ENCODE measurements around the gene GNA14. TPM values are rescaled to one million over a fixed set of nuclear protein-coding genes. Genes with fewer than 3 reads are reported as not detected.

The GNA14 gene
- total and polyA plus RNA-seq, 12 donors: 0.75 to 4.8 (median 1.7) TPM

- DNase-seq: no peak
- H3K36me3 ChIP-seq: no peaks in the 10 kb centered on the region
- peaks cover 0 to 17% (median 4%) of the 10 kb centered on the region in 9 donors for H3K4me1 ChIP-seq
- no peaks in the 10 kb centered on the region for H3K27me3 ChIP-seq
- no peak for TF ChIP-seq CTCF (IDR thresholded peaks at IDR 0.05)
- peaks cover 0 to 2% (median 0%) of the 10 kb centered on the region in 11 donors for H3K9me3 ChIP-seq
- no peak for ATAC-seq
- no peak overlapping the region for H3K27ac ChIP-seq
- intact Hi-C loops (cut with DNase I): loop anchor here in 8 of 10 donors (10.0 kb wide), 5 partner anchors 191 to 671 kb away; partner anchors contain the start of genes GNAQ (in 3 of the 8) and GNA14 (in 2 of the 8)
- H3K4me3 ChIP-seq: peak overlapping the region in 1 of 10 donors; percentile 40
- WGBS, 2 donors: 87 to 89% methylated on average over 14 of the region's 14 CpGs
These were observed 194.1 kb downstream of the GNA14 start for GRCh38 chr9:77453825-77454647.

GRCh38 chr9:77451507-77451906 is 196.6 kb downstream of the GNA14 start:
- Histone ChIP-seq H3K27me3 (no peaks in the 10 kb centered on the region), H3K27ac (no peak overlapping the region), H3K36me3 (no peaks in the 10 kb centered on the region), H3K9me3 (peaks cover 0 to 9% (median 0%) of the 10 kb centered on the region in 11 donors), H3K4me3 (no peak overlapping the region), H3K4me1 (peaks cover 0 to 10% (median 0%) of the 10 kb centered on the region in 9 donors)
- DNase-seq (no peak), ATAC-seq (no peak)
- intact Hi-C loops (cut with DNase I): loop anchor here in 8 of 10 donors (10.0 kb wide), 5 partner anchors 193 to 673 kb away; partner anchors contain the start of genes GNAQ (in 3 of the 8) and GNA14 (in 2 of the 8)
- TF ChIP-seq CTCF (IDR thresholded peaks at IDR 0.05): no peak
- WGBS, 2 donors: 84 to 88% methylated on average over 4 of the region's 4 CpGs

- Histone ChIP-seq H3K4me1 (peaks cover 0 to 6% (median 0%) of the 10 kb centered on the region in 9 donors), H3K27ac (no peak overlapping the region), H3K36me3 (no peaks in the 10 kb centered on the region), H3K4me3 (no peak overlapping the region), H3K27me3 (no peaks in the 10 kb centered on the region), H3K9me3 (peaks cover 0 to 9% (median 0%) of the 10 kb centered on the region in 11 donors)
- DNase-seq: no peak
- intact Hi-C loops (cut with DNase I): loop anchor here in 8 of 10 donors (10.0 kb wide), 5 partner anchors 195 to 675 kb away; partner anchors contain the start of genes GNAQ (in 3 of the 8) and GNA14 (in 2 of the 8)
- peak in 1 of 8 donors; percentile 42 for ATAC-seq
- 94 to 96% methylated on average over 4 of the region's 4 CpGs for WGBS, 2 donors
- no peak for TF ChIP-seq CTCF (IDR thresholded peaks at IDR 0.05)
These were observed 198.0 kb downstream of the GNA14 start for GRCh38 chr9:77450085-77450475.

- ATAC-seq (peak in 6 of 8 donors; percentile 12 to 83 (median 59)), DNase-seq (no peak)
- 66 to 67% methylated on average over 12 of the region's 12 CpGs for WGBS, 2 donors
- peaks cover 0 to 6% (median 0%) of the 10 kb centered on the region in 9 donors for H3K4me1 ChIP-seq
- no peaks in the 10 kb centered on the region for H3K27me3 ChIP-seq
- H3K27ac ChIP-seq: no peak overlapping the region
- H3K36me3 ChIP-seq: no peaks in the 10 kb centered on the region
- no peak for TF ChIP-seq CTCF (IDR thresholded peaks at IDR 0.05)
- peaks cover 0 to 7% (median 0%) of the 10 kb centered on the region in 11 donors for H3K9me3 ChIP-seq
- intact Hi-C loops (cut with DNase I): loop anchor here in 8 of 10 donors (10.0 kb wide), 5 partner anchors 195 to 675 kb away; partner anchors contain the start of genes GNAQ (in 4 of the 8) and GNA14 (in 2 of the 8)
- no peak overlapping the region for H3K4me3 ChIP-seq
These were observed 198.7 kb downstream of the GNA14 start for GRCh38 chr9:77449240-77450084.
